Stimulated activated CD8-positive, alpha-beta memory T cell treated with anti-CD3 and anti-CD28 coated beads, Interleukin-7, amount 100 ng/mL, for 48 hours (primary cell): ENCODE measurements around the gene INPP1.
"Not testable (repeated sequence)": the region's sequence is repeated elsewhere in the genome, so short reads cannot be mapped to it uniquely, and the experiment has no call there.

Experiments used
- DNase-seq, 2 donors: peaks; one replicate each; pipeline ENCODE4 v3.0.0-alpha.2; 2020; ENCODE audit warnings: low read depth in 1 of 2; ENCODE audit errors: extremely low read depth in 1 of 2

Gene INPP1, protein sequence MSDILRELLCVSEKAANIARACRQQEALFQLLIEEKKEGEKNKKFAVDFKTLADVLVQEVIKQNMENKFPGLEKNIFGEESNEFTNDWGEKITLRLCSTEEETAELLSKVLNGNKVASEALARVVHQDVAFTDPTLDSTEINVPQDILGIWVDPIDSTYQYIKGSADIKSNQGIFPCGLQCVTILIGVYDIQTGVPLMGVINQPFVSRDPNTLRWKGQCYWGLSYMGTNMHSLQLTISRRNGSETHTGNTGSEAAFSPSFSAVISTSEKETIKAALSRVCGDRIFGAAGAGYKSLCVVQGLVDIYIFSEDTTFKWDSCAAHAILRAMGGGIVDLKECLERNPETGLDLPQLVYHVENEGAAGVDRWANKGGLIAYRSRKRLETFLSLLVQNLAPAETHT

GRCh38 chr2:190343536-190344275 lies at the start of gene INPP1:
Gene INPP1, plus strand, starts transcription at chr2:190343589. Its CDS starts 16,514 bp downstream, at chr2:190360103.
- peak in 1 of 2 donors; percentile 47 for DNase-seq

- not testable (repeated sequence) for DNase-seq
Measured at GRCh38 chr2:190297880-190298279, 45.5 kb upstream of the INPP1 start.

GRCh38 chr2:190301032-190301431 lies 42.4 kb upstream of the INPP1 start:
- DNase-seq: no peak

DNA sequence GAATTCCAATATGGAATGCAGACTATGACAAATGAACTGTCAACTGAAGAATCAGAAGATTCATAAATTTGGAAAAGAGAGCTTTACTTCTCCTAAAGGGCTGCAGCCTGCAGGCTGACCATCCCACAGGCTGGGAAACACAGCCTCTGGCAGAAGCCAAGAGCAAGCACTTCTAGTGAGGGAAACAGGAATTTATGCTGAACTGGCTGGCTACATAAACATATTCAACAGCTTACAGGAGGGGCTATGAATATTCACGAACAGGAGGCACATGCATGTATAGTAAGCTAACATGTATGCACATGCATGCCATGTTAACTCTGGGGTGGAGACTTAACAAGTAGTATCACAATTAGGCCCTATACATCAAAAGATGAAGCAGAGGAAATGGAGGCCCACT lies 41.3 kb upstream of the INPP1 start:
- DNase-seq: no peak

DNA sequence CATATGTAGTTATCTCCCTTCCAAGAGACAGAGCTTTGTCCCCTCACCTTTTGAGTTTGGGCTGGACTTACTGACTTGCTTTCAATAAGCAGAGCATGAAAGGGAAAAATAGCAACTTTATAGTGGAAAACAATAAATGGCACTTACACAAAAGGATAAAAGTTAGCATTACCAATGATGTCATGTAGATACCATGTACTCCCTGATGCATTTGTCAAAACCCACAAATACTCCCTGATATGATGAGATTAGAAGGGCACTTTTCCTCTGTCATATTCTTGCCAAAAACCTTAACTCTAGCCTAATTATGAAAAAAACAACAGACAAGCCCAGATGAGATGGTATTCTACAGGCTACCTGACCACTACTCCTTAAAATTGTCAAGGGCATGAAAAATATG lies 39.7 kb upstream of the INPP1 start:
- no peak for DNase-seq

- no peak for DNase-seq
Measured at GRCh38 chr2:190304404-190304803, 39.0 kb upstream of the INPP1 start.

GRCh38 chr2:190308031-190308430 lies 35.4 kb upstream of the INPP1 start:
- DNase-seq: no peak

GRCh38 chr2:190311893-190312634 lies 31.3 kb upstream of the INPP1 start:
- no peak for DNase-seq

DNA sequence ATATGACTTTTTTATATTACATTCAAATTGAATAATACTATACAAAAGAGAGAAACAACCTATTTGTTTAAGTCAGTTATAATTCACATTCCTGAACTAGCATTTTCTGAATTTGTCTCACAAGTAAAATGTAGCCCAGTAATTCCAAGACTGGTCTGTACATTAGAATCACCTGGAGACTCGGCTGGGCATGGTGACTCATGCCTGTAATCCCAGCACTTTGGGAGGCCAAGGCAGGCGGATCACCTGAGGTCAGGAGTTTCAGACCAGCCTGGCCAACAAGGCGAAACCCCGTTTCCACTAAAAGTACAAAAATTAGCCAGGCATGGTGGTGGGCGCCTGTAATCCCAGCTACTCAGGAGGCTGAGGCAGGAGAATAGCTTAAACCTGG lies 30.8 kb upstream of the INPP1 start:
- DNase-seq: not testable (repeated sequence)

- no peak for DNase-seq
Measured at GRCh38 chr2:190313880-190314279, 29.5 kb upstream of the INPP1 start.

GRCh38 chr2:190315273-190315672 lies 28.1 kb upstream of the INPP1 start:
- no peak for DNase-seq

DNA sequence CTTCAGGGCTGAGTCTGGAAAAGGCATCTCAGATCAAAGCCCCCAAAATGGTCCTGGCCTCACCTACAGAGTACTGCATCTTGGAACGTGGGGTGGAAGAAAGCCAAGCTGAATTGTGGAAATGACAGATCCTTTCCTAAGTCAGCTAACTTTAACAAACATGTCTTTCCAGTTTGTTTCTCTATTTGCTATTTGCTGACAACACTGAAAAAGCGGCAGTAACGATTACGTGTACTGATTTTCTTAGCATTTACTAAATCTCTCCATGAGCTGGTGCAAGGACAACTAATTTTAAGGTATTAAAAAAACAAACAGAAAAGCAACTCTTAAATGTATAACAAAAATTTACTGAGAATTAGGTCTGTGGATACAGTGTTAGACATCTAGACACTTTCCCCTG lies 24.9 kb upstream of the INPP1 start:
- DNase-seq: no peak

- no peak for DNase-seq
Measured at GRCh38 chr2:190318931-190319554, 24.3 kb upstream of the INPP1 start.

DNA sequence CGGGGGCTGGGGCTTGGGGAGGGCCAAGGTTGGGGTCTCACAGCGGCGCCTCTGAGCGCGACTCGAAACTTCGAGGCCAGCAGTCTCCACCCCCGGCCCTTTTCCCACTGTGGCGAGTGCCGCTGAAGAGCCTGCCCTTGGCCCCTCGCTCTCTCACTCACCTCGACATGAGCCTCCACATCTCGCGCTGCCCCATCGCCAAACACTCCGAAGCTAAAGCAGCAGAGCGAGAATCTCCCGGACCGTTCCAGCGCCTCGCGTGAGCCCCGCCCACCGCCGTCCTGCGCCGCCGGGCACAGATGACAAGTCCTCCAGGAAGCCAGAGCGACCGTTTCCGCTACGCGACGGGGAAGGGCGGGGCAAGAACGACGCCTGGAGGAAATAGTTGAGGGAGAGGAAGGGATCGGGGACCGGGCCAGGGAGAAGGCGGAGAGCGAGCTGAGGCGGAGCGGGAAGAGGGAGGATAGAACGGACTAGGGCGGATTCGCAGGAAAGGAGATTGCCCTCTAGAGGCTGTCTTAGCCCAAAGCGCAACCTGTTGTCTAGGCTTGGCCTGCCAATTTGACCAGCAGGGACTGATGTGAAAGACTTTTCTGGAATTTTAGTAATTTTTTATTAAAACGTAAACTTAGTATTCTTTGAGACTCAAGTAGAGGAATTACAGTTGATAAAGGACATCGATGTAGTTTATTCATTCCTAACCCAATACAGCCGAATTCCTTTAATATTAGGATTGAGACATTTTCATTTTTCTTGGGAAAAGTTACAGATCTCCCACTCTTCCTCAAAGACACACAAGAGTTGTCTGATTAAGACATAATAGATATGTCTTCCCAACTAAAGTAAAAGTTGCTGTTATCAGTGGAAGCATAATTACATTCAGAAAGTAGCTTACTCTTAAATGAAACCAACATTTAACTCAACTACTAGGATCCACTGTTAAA lies 23.6 kb upstream of the INPP1 start, which contains the start of gene HIBCH:
TSS of gene HIBCH (minus strand) at position 272 of the 944 bp plus-strand sequence. CDS start at position 196, 76 bp downstream.
- peak; percentile 89 to 94 for DNase-seq

GRCh38 chr2:190320696-190321095 lies 22.7 kb upstream of the INPP1 start:
- DNase-seq: peak in 1 of 2 donors; percentile 46

DNA sequence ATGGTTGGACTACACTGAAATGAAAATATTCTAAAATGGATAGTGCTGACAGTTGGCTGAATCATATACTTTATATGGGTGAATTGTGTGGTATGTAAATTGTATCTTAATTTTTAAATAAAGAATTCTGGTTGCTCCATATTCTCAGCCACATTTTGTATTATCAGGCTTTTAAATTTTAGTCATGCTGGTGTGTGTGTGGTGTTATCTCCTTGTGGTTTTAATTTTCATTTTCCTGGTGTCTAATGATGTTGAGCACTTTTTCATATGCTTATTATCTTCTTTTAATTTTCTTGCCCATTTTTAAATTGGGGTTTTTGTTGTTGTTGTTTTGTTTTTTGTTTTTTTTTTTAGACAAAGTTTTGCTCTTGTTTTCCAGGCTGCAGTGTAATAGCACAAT lies 20.0 kb upstream of the INPP1 start:
- DNase-seq: no peak

- DNase-seq: no peak
Measured at GRCh38 chr2:190325588-190325987, 17.8 kb upstream of the INPP1 start.

DNA sequence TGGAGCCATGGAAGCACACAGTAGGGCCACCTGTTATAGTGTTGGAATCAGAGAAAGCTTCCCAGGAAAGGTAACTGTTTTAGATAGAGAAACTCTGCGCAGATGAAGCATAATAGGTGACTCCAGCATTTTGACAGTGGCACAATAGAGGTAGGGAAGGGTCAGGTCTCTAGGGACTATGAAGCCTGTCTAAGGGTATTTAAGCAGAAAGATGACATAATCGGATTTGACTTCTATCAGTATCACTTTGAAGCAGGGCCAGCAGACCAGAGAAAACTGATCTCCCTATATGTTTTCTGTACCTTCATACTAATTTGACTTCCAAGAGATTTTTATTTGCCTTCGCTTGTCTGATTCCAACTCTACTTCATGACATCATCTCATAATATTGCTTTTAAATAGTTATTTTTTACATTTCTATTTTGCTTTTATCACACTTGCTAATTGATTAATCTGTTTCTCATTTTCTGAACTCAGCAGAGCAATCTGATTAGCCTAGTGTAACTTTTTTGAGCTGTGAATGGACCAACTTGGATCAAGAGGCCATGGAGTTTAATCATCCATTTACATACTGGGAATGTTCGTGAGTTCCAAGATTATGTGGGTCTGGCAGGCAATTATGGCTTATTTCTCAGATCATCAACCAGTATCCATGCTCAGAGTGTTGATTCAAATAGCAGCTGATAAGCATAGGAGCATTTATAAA lies 15.4 kb upstream of the INPP1 start:
- no peak for DNase-seq

DNA sequence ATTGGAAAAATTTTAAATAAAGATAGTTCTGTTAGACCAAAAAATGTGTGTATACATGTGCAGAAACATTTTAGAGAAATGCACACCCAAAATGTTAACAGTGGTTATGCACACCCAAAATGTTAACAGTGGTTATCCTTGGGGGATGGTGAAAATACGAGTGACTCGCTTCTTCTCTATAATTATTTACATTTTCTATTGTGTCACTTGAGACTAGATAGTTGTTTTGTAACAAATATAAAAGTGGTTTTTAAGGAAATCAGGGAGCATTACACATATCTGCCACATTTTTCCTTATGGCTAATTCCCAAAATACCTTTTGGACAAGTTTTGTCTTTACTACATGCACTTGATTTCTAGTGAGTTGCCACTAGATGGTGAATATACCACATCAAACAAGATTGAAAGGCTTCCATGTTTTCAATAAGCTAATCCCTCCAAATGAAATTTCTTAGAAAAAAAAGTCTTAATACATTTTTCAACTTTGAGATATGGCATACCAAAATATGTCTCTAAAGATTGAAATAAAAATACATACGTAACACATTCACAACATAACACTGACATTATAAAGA lies 14.7 kb upstream of the INPP1 start:
- DNase-seq: no peak
